Measurements from ENCODE around the gene LY6G6F.

GRCh38 chr6:31705931-31706330 is 735 bp upstream of the LY6G6F start:
- TF ChIP-seq, protein P1, sequence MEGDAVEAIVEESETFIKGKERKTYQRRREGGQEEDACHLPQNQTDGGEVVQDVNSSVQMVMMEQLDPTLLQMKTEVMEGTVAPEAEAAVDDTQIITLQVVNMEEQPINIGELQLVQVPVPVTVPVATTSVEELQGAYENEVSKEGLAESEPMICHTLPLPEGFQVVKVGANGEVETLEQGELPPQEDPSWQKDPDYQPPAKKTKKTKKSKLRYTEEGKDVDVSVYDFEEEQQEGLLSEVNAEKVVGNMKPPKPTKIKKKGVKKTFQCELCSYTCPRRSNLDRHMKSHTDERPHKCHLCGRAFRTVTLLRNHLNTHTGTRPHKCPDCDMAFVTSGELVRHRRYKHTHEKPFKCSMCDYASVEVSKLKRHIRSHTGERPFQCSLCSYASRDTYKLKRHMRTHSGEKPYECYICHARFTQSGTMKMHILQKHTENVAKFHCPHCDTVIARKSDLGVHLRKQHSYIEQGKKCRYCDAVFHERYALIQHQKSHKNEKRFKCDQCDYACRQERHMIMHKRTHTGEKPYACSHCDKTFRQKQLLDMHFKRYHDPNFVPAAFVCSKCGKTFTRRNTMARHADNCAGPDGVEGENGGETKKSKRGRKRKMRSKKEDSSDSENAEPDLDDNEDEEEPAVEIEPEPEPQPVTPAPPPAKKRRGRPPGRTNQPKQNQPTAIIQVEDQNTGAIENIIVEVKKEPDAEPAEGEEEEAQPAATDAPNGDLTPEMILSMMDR (IDR thresholded peaks at IDR 0.05): no peak
- TF ChIP-seq POLR2A (IDR thresholded peaks at IDR 0.05): no peak

Data from transverse colon (tissue), 3 donors.